IMR-90 (cell line): Measurements from ENCODE around the gene CAMTA1. TPM values are rescaled to one million over a fixed set of nuclear protein-coding genes. Genes with fewer than 3 reads are reported as not detected.
A peak's percentile ranks its signal among the peaks of the same experiment; 100 is the strongest.

Source experiments
- ATAC-seq: fragments of 200-7000 bp; cut with Tn5 transposase; 2 replicates; pipeline ENCODE4 v1.9.1; 2020; ENCODE audit warnings: low read depth, mild to moderate bottlenecking, moderate library complexity
- BruUV-seq: library from RNA; stranded (reverse); fragments of 400-500 nt; replicated peaks from 2 replicates; lab custom pipeline; 2021; lab: Mats Ljungman, UMichigan
- CTCF ChIA-PET: fragments of 300-600 bp; formaldehyde crosslinking; extraction: SDS; loops from one replicate; lab custom pipeline; 2021; ENCODE audit warnings: antibody characterized with exemption; lab: Yijun Ruan, JAX
- POLR2A ChIA-PET: fragments of 300-600 bp; sonication (Branson Sonifier 250); formaldehyde crosslinking; loops from one replicate; lab custom pipeline; 2022; ENCODE audit warnings: antibody characterized with exemption; ENCODE audit not compliant: unreplicated experiment; lab: Charles Lee
- DNase-seq: peaks from one replicate; pipeline ENCODE4 v3.0.0; 2013
- H2AFZ ChIP-seq: replicated peaks from 2 replicates; pipeline ENCODE3; 2013; ENCODE audit warnings: low read length, mild to moderate bottlenecking; ENCODE audit not compliant: poor library complexity
- H2AK5ac ChIP-seq: 2 replicates; pipeline ENCODE4 v1.6.1; 2013; ENCODE audit warnings: low read depth, low read length, inconsistent platforms
- H2AK9ac ChIP-seq: replicated peaks from 2 replicates; pipeline ENCODE3; 2013; ENCODE audit warnings: mild to moderate bottlenecking, low read depth, low read length, moderate library complexity; ENCODE audit not compliant: poor library complexity
- H2BK120ac ChIP-seq: 2 replicates; pipeline ENCODE4 v1.6.1; 2013; ENCODE audit warnings: low read depth, low read length, inconsistent platforms
- H2BK15ac ChIP-seq: 3 replicates; pipeline ENCODE4 v1.6.1; 2013; ENCODE audit warnings: low read depth, low read length, inconsistent platforms
- H2BK20ac ChIP-seq: 2 replicates; pipeline ENCODE4 v1.6.1; 2013; ENCODE audit warnings: low read depth, mild to moderate bottlenecking, inconsistent platforms, low read length, moderate library complexity
- H2BK5ac ChIP-seq: 2 replicates; pipeline ENCODE4 v1.6.1; 2013; ENCODE audit warnings: mild to moderate bottlenecking, low read depth, low read length, inconsistent platforms; ENCODE audit not compliant: poor library complexity, severe bottlenecking
- H3K14ac ChIP-seq: replicated peaks from 2 replicates; pipeline ENCODE4 v1.6.1; 2013; ENCODE audit warnings: low read depth, low read length, inconsistent platforms
- H3K18ac ChIP-seq: 2 replicates; pipeline ENCODE4 v1.6.1; 2013; ENCODE audit warnings: low read depth, low read length, control low read depth
- H3K23ac ChIP-seq: 2 replicates; pipeline ENCODE4 v1.6.1; 2013; ENCODE audit warnings: low read depth, low read length, inconsistent platforms
- H3K27ac ChIP-seq: 2 replicates; pipeline ENCODE4 v1.5.1; 2013; ENCODE audit warnings: mild to moderate bottlenecking, control low read depth, low read length; ENCODE audit not compliant: insufficient read depth
- H3K27me3 ChIP-seq: 2 replicates; pipeline ENCODE4 v1.6.1; 2013; ENCODE audit warnings: low read length; ENCODE audit not compliant: control insufficient read depth, insufficient read depth
- H3K36me3 ChIP-seq: 2 replicates; pipeline ENCODE4 v1.6.1; 2013; ENCODE audit warnings: low read length, mixed read lengths; ENCODE audit not compliant: control insufficient read depth, insufficient read depth
- H3K4ac ChIP-seq: 2 replicates; pipeline ENCODE4 v1.6.1; 2013; ENCODE audit warnings: low read depth, low read length, inconsistent platforms
- H3K4me1 ChIP-seq: 2 replicates; pipeline ENCODE4 v1.6.1; 2013; ENCODE audit warnings: low read length, mixed read lengths; ENCODE audit not compliant: control insufficient read depth, insufficient read depth
- H3K4me2 ChIP-seq: 2 replicates; pipeline ENCODE4 v1.6.1; 2013; ENCODE audit warnings: low read depth, mild to moderate bottlenecking, control low read depth, low read length, moderate library complexity
- H3K4me3 ChIP-seq: 2 replicates; pipeline ENCODE4 v1.5.1; 2013; ENCODE audit warnings: low read depth, mild to moderate bottlenecking, control low read depth, low read length, moderate library complexity; ENCODE audit not compliant: insufficient read depth
- H3K56ac ChIP-seq: 2 replicates; pipeline ENCODE4 v1.6.1; 2013; ENCODE audit warnings: low read length, inconsistent platforms; ENCODE audit not compliant: insufficient read depth; ENCODE audit errors: extremely low read depth
- H3K79me1 ChIP-seq, 2 experiments: 2 replicates each; pipeline ENCODE4 v1.6.1; 2013; ENCODE audit warnings: low read length in 2 of 2, inconsistent platforms in 1 of 2, low read depth in 1 of 2
- H3K9ac ChIP-seq: 2 replicates; pipeline ENCODE4 v1.6.1; 2013; ENCODE audit warnings: low read depth, low read length, control low read depth
- H3K9me1 ChIP-seq: 2 replicates; pipeline ENCODE4 v1.6.1; 2013; ENCODE audit warnings: low read length, inconsistent platforms; ENCODE audit not compliant: insufficient read depth
- H3K9me3 ChIP-seq: 2 replicates; pipeline ENCODE4 v1.6.1; 2013; ENCODE audit warnings: low read length; ENCODE audit not compliant: control insufficient read depth, insufficient read depth
- H4K20me1 ChIP-seq: 2 replicates; pipeline ENCODE4 v1.6.1; 2013; ENCODE audit warnings: low read length, inconsistent platforms; ENCODE audit not compliant: insufficient read depth
- H4K5ac ChIP-seq: 2 replicates; pipeline ENCODE4 v1.6.1; 2013; ENCODE audit warnings: mild to moderate bottlenecking, low read depth, low read length, control low read depth
- H4K8ac ChIP-seq, 2 experiments: 2 replicates each; pipeline ENCODE4 v1.6.1; 2013; ENCODE audit warnings: low read depth in 2 of 2, low read length in 2 of 2, control low read depth in 1 of 2, inconsistent platforms in 1 of 2
- H4K91ac ChIP-seq: 2 replicates; pipeline ENCODE4 v1.6.1; 2013; ENCODE audit warnings: low read depth, low read length, inconsistent platforms; ENCODE audit not compliant: insufficient read depth
- CEBPB ChIP-seq: IDR thresholded peaks from 2 replicates; pipeline ENCODE4 v1.6.1; 2012; ENCODE audit warnings: low read depth, low read length, improper control_type of control experiment
- MAZ ChIP-seq: IDR thresholded peaks from 2 replicates; pipeline ENCODE4 v1.6.1; 2012; ENCODE audit warnings: low read depth, mild to moderate bottlenecking, low read length, improper control_type of control experiment, moderate library complexity, borderline replicate concordance
- NFE2L2 ChIP-seq: fragments of 150-350 bp; IDR thresholded peaks from 2 replicates; pipeline ENCODE4 v1.6.1; 2016; ENCODE audit warnings: low read depth, mild to moderate bottlenecking, low read length
- RCOR1 ChIP-seq: IDR thresholded peaks from 2 replicates; pipeline ENCODE4 v1.6.1; 2012; ENCODE audit warnings: mild to moderate bottlenecking, low read length, improper control_type of control experiment; ENCODE audit not compliant: insufficient replicate concordance
- SMC3 ChIP-seq: fragments of 150-350 bp; IDR thresholded peaks from 2 replicates; pipeline ENCODE4 v1.6.1; 2016; ENCODE audit warnings: low read depth, mild to moderate bottlenecking, antibody characterized with exemption, low read length, moderate library complexity
- dilution Hi-C: fragments of 300-500 bp; cut with HindIII; formaldehyde crosslinking; loops from one replicate; pipeline ENCODE4 v1.14.3; 2018; ENCODE audit warnings: low sequenced_read_pairs; ENCODE audit not compliant: unreplicated experiment
- in situ Hi-C: fragments of 300-500 bp; cut with MboI; formaldehyde crosslinking; loops from 3 replicates; pipeline ENCODE4 v1.14.3; 2019; ENCODE audit warnings: low sequenced_read_pairs, inconsistent platforms, mixed read lengths
- intact Hi-C: fragments of 100-400 bp; cut with micrococcal nuclease; formaldehyde crosslinking; loops from 2 replicates; pipeline ENCODE4 v1.10.0; 2022
- polyA plus RNA-seq, 3 experiments: library from polyadenylated mRNA; depleted of rRNA; stranded (reverse); fragments of >200 nt; gene quantifications; 2 replicates each; pipeline ENCODE4 v1.2.3, GENCODE V29; 2012; ENCODE audit warnings: low replicate concordance in 1 of 3
- total RNA-seq: library from RNA; depleted of rRNA; stranded (reverse); fragments of >200 nt; gene quantifications from 2 replicates; pipeline ENCODE4 v1.2.3, GENCODE V29; 2012
- TF ChIP-seq, protein P1 (sequence below): fragments of 150-350 bp; IDR thresholded peaks from 2 replicates; pipeline ENCODE4 v1.6.1; 2017; ENCODE audit warnings: mild to moderate bottlenecking, antibody characterized with exemption, low read length, low read depth

CAMTA1 gene
- total and polyA plus RNA-seq, 2 of the 4 experiments (the other 2 are of a cell fraction): 35.5 to 74.3 TPM

DNA sequence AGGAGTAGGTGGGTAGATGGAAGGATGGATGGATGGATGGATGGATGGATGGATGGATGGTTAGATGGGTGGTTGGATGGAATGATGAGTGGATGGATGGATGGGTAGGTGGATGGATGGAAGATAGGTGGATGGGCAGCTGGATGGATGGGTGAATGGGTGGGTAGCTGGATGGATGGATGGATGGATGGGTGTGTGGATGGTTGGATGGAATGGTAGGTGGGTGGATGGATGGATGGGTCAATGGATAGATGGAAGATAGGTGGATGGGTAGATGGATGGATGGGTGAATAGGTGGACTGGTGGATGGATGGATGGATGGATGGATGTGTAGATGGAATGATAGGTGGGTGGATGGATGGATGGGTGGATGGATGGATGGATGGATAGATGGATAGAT lies 821.8 kb downstream of the CAMTA1 start:
- no peak overlapping the region for H3K23ac ChIP-seq
- no peaks in the 10 kb centered on the region for H3K79me1 ChIP-seq
- CTCF ChIA-PET: no interaction called here
- no peaks in the 10 kb centered on the region for H4K20me1 ChIP-seq
- H3K9ac ChIP-seq: no peak overlapping the region
- no peak overlapping the region for H4K5ac ChIP-seq
- no peak overlapping the region for H3K14ac ChIP-seq
- no peak for DNase-seq
- no peak for ATAC-seq
- no peak overlapping the region for H3K18ac ChIP-seq
- H3K9me3 ChIP-seq: no peaks in the 10 kb centered on the region; the same call in 1 of the 2 replicates
- no peak overlapping the region for H3K4me3 ChIP-seq
- H2AK5ac ChIP-seq: no peak overlapping the region
- in situ Hi-C loops: no loop called here
- no peak overlapping the region for H3K56ac ChIP-seq
- H2BK15ac ChIP-seq: no peak overlapping the region
- H2AFZ ChIP-seq: no peak overlapping the region
- TF ChIP-seq NFE2L2 (no peak), RCOR1 (no peak), SMC3 (no peak), CEBPB (no peak), MAZ (no peak)
- TF ChIP-seq, protein P1, sequence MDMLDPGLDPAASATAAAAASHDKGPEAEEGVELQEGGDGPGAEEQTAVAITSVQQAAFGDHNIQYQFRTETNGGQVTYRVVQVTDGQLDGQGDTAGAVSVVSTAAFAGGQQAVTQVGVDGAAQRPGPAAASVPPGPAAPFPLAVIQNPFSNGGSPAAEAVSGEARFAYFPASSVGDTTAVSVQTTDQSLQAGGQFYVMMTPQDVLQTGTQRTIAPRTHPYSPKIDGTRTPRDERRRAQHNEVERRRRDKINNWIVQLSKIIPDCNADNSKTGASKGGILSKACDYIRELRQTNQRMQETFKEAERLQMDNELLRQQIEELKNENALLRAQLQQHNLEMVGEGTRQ: no peak
- H4K8ac ChIP-seq: no peak overlapping the region
- no peaks in the 10 kb centered on the region for H3K9me1 ChIP-seq
- no peak overlapping the region for H2AK9ac ChIP-seq
- no peak overlapping the region for H3K4me2 ChIP-seq
- H2BK120ac ChIP-seq: no peak overlapping the region
- no peak overlapping the region for H2BK20ac ChIP-seq
- H3K4me1 ChIP-seq: no peaks in the 10 kb centered on the region
- no peak overlapping the region for H4K91ac ChIP-seq
- H3K4ac ChIP-seq: no peak overlapping the region
- dilution Hi-C loops: no loop called here
- POLR2A ChIA-PET: no interaction called here
- H3K36me3 ChIP-seq: no peaks in the 10 kb centered on the region
- intact Hi-C loops: no loop called here
- H3K27ac ChIP-seq: no peak overlapping the region
- peak overlapping the region; percentile 50 for H2BK5ac ChIP-seq
- BruUV-seq: no TSS peak
- H3K27me3 ChIP-seq: peaks cover 6% of the 10 kb centered on the region; the same call in 1 of the 2 replicates
